NCI-H748 (cell line): ENCODE results near the gene FAM131C.

Experiments used
- DNase-seq: peaks from one replicate; lab custom pipeline; 2025; ENCODE audit not compliant: unreplicated experiment; lab: John Stamatoyannopoulos, UW

The FAM131C gene, protein sequence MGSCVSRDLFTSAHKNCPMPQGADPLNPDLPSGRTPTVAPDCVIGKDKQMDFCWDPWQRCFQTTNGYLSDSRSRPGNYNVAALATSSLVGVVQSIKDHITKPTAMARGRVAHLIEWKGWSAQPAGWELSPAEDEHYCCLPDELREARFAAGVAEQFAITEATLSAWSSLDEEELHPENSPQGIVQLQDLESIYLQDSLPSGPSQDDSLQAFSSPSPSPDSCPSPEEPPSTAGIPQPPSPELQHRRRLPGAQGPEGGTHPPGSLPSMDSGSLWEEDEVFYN

DNA sequence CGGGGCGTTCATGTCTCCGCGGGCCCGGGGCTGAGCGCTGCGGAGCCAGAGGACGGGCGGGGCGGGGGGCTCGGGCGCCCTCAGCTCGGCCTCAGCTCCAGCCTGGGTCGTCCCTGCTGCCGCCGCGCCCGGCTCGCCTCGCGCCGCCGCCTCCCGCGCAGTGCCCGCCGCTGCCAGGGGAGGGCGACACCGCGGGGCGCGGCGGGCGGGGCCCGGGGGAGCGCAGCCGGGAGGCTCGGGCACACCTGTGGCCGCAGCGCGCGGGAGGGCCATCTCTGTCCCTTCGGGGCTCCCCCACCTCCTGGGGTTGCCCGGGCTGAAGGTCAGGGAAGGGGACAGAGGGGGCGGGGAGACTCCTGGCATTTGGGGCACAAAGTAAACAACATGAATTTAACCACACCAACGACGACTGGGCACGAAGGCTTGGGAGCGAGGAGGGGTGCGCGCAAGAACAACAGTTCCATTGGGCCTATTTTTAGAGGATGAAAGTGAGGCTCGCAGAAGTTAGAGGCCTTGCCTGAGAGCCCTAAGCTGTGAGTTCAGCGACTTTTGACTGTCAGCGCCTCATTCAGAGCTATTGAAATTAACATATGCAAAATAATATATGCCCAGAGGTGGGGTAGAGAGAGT lies at the start of gene FAM131C:
TSS of gene FAM131C (minus strand) at position 162 of the 630 bp plus-strand sequence. CDS start 209 bp downstream, outside the sequence.
- DNase-seq: peak; percentile 48

DNA sequence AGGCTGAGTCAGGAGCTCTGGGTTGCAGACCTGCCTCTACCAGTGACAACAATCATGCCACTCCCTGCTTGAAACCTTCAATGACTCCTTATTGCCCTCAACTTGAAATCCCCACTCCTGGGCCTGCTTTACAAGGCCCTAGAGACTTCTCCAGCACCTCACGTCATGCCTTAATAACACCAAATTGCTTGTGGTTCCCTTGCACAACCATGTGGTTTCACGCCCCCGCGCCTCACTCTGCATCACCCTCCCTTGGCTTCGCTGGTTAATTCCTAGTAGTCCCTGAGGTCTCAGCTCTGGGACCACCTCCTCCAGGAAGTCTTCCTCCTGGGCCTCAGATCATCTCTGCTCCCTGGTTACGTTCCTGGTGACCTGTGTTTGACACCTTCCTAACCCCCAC lies 49.5 kb upstream of the FAM131C start:
- DNase-seq: no peak

DNA sequence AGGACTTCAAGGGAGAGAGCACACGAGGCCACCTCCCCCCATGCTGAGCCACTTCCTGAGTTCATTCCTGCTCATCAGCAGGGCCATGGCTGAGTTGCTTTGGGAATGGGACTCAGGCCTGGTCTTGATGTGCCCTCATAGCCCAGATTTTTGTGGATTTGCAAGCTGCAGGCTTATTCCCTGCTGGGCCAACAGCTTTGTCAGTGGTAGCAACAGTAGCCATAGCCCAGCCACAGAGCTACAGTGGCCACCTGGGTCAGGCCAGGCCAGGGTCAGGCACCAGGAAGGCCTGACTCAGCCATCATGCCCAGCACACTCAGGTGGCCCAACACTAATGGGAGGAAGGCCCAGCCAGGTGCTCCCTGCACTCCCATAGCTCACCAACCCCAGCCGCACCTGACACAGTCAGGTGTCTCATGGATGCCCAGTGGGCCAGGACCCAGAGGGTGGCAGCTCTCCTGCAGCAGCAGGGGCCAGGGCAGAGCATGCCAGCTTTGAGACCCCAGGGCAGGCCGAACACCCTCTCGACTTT lies 49.0 kb upstream of the FAM131C start:
- no peak for DNase-seq

DNA sequence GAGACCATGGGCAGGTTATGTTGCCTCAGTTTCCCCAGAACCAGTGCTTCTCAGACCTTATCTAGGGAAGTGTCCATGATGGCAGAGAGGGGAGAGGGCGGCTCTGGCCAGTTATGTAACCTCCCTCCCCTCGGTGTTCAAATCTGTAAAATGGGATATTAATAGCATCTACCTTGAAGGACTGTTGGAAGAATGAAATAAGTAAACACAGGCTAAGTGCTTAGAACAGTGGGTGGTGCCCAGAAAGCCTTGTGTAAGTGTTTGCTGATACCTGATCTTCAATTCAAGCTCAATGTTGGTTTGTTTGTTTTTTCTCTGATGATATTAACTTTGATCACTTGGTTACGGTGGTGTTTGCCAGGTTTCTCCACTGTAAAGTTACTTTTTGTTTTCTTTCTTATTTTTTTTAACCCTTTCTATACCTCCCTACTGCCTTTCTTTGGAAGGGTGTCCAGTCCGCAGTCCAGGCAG lies 47.5 kb upstream of the FAM131C start:
- peak; percentile 80 for DNase-seq

DNA sequence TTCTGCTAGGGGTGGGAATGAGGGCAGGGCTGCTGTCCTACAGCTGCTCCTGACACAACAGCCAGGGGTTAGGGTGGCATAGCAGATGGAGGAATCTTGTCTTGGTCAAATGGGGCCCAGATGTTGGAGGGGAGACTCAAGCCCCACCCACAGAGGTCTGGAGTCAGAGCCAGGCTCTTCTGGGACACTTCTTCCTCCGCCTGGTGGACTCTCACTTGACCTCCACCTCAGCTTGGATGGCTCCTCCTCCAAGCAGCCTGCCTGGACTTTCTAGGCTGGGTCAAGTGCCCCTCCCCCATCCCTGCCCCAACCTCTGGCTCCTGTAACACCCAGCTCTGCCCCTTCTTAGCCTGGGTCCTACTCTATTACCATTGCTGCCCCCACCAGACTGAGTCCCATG lies 47.0 kb upstream of the FAM131C start:
- no peak for DNase-seq

DNA sequence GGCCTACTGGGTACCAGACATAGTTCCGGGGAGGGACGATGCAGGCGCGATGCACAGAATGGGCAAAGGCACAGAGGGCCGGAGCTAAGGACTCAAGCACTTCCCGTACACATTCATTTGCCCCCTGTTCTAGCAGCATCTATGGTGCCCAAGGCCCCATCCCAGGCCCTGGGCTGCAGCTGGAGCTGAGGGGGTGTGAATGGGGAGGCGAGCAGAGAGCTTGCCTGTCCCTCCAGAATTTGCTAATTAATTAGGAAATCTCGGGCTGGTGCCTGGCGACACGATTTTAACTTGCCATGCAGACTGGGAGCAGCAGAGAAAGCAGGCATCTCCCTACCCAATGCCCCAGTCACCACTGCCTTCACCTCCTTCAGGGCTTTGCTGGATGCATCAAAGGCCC lies 46.5 kb upstream of the FAM131C start:
- no peak for DNase-seq

DNA sequence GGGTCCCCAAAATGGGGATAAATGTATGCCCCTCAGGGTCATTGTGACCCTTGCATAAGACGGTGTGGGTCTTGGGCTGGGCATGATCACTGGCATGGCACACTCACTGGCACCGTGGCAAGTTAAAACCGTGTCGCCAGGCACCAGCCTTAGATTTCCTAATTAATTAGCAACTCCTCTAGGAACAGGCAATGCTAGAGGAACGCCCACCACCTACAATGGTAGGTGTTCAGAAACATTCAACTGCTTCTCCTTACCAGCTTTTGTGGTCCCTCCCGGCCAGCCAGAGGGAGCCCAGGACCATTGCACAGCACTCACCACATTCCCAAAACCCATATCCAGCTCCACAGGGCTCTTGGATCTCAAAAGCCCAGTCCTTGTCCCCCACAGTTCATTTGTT lies 46.1 kb upstream of the FAM131C start:
- DNase-seq: no peak

DNA sequence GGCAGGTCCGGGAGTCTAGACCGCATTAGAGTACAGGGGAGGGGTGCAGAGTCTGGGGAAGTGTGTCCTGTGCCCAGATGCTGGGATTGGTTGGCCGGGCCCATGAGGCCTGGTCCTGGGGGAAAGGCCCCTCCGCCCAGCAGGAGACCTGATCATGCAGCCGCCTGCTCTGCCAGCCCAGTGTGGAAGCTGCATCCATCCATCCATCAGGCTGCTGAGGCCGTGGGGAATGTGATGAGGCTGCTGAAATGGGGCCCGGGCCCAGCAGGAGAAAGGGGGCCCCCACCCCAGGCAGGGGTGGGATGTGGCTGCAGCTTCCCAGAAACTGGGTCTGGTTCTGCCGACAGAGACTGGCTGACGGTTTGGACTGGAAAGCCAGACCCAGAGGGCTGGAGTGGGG lies 45.3 kb upstream of the FAM131C start:
- DNase-seq: no peak

DNA sequence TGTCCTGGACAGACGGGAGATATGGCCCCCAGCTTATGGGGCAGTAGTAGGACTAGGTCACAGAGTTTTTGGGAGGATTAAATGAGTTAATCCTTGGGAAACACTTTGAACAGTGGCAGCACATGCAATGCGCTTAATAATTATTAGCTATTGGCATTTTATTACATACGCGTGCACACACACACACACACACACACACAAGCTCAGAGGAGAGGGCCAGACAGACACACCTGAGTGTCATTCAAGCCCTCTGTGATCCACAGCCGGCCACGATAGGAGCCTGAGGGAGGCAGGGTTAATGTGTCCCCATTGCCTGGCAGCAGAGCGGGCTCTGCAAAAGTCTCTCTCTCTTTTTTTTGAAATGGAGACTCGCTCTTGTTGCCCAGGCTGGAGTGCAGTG lies 44.5 kb upstream of the FAM131C start:
- DNase-seq: no peak

DNA sequence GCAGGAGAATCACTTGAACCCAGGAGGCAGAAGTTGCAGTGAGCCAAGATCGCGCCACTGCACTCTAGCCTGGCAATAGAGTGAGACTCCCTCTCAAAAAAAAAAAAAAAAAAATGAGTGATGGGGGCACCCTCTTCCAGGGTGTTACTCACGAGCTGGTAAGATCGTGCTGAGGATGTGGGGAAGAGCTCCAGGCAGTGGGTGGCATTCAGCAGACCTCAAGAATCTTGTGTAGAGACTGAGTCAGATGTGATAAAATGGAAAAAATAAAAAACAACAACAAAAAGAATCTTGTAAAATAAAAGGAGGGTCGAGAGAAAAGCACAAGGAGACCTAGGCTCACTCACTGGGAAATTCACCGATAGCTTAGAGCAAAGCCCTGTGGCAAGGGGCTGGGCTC lies 43.9 kb upstream of the FAM131C start:
- DNase-seq: no peak

DNA sequence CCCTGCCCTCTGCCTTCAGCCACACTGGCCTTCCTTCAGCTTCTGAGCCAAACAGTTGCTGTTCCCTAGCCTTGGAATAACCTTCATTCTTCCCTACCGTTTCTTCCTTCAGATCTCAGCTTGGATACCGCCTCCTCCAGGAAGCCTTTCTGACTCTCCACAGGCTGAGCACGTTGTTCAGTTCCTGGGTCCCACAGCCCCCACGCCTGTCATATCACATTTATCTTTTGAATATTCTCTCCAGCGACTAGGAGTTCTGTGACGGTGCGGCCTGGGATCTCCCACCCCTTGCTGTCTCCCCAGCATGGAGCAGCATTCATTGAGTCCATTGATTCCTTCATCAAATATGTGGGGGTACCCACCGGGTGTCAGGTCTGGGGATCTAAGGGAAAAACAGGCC lies 43.2 kb upstream of the FAM131C start:
- DNase-seq: no peak

DNA sequence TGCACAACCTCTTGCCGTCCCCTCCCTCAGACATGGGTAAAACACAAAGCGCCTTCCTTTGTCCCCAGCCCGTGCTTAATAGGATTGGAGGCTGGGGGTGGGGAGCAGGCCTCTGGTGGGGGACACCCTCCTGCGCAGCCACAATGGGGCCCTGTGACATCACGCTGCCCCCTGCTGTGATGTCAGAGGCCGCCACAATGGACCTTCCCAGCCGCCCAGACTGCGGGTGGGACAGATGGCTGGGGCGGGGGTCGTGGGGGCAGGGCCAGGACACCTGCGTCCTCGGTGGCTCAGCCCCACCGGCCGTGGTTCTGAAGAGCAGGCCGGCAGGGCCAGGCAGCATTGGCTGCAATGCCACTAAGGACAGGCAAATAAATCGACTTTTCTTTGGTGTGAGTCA lies 42.6 kb upstream of the FAM131C start:
- DNase-seq: no peak

DNA sequence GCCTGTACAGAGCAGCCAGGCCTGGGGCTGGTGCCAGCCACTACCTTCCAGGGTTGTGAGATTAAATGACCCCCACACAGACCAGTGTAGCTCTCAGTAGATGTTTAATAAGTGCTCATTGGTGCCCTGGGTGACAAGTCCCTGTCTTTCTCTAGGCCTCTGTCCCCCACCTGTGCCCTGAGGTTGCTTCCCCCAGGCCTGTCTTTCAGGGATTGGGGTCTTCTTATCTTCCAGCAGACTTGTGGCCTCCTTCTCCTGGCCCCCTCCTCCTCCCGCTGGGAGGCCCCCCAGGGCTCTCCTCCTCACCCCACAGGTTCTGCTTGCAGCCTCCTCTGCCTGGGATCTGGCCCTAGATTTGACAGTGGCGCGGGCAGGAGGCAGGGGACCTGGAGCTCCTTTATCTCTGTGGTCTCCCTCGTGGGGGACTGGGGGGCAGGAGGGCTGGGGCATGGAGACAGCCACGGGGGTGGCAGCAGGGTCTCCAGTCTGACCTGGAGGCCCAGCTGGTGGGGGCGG lies 42.1 kb upstream of the FAM131C start:
- DNase-seq: no peak

DNA sequence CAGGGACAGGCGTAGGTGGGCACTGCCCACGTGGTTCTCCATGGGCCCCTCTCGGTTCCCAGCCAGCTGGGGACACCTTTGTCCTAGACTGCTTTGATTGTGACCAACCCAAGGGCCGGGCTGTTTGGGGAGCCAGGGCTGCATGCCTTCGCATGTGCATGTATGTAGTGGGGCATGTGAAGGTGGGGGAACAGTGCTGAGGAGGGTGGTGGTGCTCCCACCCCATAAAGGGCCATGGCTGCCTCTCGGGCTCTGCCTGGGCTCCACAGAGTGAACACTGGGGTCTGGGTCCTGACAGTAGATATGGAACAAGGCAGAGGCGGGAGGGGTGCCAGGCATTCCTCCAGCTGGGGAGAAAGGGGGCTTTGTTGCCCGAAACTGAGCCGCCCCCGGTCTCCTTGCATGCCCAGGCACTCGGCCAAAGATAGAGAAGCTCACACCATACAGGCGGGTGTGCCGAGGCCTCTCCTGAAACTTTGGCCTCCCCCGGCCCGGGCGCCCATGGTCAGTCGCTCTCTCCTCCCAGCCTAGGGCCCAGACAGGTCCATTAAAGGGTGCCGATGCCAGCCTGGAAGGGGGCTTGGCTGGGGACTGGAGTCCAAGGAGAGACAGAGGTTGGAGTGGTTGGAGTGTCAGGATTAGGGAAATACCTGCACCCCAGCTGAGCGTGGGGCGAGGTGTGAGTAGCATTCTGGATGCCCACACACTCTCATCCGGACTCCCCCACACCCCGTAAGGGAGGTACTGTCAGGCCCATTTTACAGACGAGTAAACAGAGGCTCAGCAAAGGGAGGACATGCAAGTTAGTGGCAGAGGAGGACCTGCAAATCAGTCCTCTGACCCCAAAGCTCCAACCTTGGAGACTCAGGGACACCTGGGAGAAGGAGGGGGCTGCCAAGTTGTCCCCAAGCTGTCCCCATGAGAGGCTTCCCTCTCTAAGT lies 41.3 kb upstream of the FAM131C start:
- no peak for DNase-seq

DNA sequence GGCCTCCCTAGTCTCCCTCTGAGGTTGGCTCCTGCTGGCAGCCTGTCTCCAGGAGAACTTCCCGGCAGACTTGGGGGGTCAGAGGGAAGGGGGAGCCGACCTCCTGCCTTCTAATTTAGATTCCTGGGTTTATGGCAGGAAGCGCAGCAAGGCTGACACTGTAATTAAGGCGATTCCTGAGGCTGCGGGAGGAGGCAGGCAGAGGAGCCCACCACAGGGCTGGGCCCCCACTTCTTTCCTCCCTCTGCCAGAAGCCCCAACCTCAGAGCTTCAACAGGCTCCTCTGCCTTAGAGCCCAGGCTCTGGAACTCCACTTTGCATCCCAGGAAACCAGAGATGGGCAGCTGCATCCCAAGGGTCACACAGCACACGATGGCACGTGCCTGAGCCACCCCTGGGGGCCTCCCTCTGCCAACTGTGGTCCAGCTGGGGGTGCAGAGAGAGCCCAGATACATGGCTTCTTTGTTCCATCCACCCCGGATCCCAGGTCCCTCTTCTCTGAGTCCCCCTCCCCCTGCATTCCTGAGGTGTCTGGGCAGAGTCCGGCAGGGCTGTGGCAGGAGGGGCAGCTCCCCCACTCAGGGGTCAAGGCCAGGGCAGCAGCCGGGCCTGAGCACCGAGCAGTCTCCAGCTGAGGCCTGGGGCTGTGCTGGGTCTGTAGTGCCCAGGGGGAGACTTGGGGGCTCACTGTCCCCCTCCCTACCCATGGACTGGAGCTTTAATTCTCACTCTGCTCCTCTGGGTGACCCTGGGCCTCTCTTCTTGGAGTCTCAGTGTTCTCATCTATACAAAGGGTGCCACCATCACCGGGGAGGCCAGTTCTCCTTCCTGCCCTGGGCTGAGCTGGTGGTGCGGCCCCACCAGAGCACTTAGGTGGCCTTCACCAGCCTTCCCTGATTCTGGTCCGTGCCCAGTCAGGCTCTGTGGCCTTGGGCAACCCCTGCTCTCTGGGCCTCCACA lies 39.4 kb upstream of the FAM131C start:
- no peak for DNase-seq

DNA sequence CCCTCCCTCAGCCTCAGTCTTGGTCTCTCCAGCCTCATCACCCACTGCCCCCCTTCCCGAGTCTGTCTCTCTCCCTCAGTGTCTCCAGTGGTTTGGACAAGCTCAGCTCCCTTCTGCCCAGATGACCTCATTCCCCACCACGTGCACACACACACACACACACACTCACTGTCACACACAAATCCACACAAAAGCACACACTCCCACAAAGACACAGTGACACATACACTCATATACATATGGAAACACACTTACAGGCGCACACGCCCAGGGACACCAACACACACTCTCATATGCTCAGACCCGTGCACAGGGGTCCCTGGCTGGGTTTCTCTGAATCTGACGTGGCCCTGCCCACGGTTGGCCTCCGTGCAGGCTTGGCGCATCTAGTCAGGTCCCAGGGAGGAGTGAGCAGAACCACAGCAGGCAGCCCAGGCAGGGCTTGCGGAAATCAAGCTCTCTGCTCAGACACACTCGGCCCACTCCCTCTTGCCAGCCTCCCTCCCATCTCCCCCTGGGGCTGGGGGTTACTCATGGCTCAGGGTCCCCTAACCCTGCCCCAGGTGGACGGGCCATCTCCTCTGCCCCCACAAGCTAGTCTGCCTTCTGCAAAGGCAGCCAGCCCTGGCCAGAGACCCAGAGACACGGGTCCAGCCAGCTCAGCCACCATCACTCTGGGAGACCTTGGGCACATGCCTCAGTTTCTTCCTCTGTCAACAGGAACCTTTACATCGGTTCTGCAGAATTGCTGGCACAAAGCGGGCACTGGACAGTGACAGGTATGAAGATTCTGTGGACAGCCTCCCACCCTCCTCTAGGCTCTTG lies 38.5 kb upstream of the FAM131C start:
- DNase-seq: no peak

DNA sequence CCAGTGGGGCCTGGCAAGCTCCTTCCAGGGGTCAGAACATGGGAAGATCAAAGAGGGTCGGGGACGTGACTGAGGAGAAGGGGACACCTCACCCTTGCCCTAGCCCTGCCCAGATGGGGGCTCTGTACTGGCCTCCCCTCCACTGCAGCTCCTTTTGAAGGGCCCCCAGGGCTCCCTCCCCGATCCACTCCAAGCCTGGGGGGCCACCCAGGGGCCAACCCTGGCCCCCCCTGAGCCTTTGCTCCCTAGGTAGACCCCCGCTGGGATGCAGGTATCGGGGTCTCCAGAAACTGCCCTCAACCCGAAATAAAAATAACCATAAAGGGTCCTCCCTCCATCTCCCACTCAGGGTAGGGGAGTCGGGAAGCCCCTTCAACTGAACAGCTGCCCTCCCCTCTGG lies 37.4 kb upstream of the FAM131C start:
- DNase-seq: no peak

DNA sequence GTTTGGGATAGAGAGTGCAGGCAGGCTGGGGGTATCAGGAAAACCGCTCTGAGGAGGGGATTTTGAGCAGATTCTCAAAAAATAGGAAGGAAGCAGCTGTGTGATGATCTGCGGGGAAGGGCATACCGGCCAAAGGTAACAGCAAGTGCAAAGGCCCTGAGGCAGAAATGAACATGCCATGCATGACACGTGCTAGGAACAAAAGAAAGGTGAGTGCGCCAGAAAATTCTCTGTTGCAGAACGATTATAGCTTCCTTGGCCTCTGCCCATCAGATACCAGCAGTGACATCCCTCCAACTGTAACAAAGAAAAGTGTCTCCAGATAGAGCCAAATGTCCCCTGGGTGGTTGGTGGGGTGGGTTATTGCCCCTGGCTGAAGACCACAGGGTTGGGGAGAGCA lies 37.0 kb upstream of the FAM131C start:
- DNase-seq: no peak

DNA sequence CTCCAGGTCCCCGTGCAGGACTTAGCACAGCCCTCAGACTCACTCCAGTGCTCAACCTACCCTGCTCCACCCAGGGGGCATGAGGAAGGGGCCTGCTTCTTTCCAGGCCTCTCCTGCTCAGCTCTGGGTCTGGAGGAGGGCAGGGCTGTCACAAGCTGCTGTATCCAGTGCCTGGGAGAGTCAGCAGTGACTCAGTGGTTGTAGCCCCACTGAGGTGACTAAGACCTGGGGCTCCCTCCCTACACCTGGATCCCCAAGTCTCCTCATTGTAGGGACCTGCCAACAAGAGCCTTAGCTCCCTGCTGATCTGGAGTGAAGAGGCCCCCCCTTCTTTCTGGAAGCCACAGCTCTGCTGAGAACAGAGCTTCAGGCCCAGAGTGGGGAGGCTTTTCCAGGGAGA lies 36.1 kb upstream of the FAM131C start:
- no peak for DNase-seq
